ENCODE data around the gene CREBZF. TPM values are rescaled to one million over a fixed set of nuclear protein-coding genes. Genes with fewer than 3 reads are reported as not detected.

CREBZF gene
- total and polyA plus RNA-seq, 2 experiments from 2014 or later = 34.8 to 82.2 TPM

GRCh38 chr11:85712953-85713352, 48.0 kb upstream of the CREBZF start:
- Mint-ChIP-seq H3K4me1 (peaks cover 23% of the 10 kb centered on the region), H3K36me3 (ENCODE audit: low read depth) (no peaks in the 10 kb centered on the region), H3K4me3 (no peak overlapping the region), H3K27me3 (ENCODE audit: insufficient read depth, low read depth, poor library complexity) (peaks cover 7% of the 10 kb centered on the region), H3K27ac (no peak overlapping the region), H3K9me3 (no peaks in the 10 kb centered on the region)
- peaks cover 27% of the 10 kb centered on the region for H3K4me1 ChIP-seq (ENCODE audit: insufficient read depth)
- no peak overlapping the region for H3K4me3 ChIP-seq
- no peak for TF ChIP-seq STAT1 (IDR thresholded peaks at IDR 0.05; ENCODE audit: unreplicated experiment)
- TF ChIP-seq EZH2 (IDR thresholded peaks at IDR 0.05; ENCODE audit: low read depth, unreplicated experiment) = no peak
- no peaks in the 10 kb centered on the region for H3K79me2 ChIP-seq (replicated peaks; ENCODE audit: insufficient read depth)
- DNase-seq (ENCODE audit: low spot score) = no peak
- no peaks in the 10 kb centered on the region for H4K20me1 ChIP-seq (replicated peaks; ENCODE audit: insufficient read depth)
- no peak overlapping the region for H2AFZ ChIP-seq
- H3K4me2 ChIP-seq = no peak overlapping the region
- H3F3A ChIP-seq (replicated peaks; ENCODE audit: low read depth) = no peaks in the 10 kb centered on the region
- H3K27ac ChIP-seq (ENCODE audit: low read depth) = no peak overlapping the region
- H3K36me3 ChIP-seq (ENCODE audit: insufficient read depth) = no peaks in the 10 kb centered on the region
- no peaks in the 10 kb centered on the region for H3K27me3 ChIP-seq (ENCODE audit: insufficient read depth)
- no peak for ATAC-seq
- H3K9me2 ChIP-seq (ENCODE audit: insufficient read depth) = no peaks in the 10 kb centered on the region

GRCh38 chr11:85710917-85711316, 46.0 kb upstream of the CREBZF start:
- H3K27ac Mint-ChIP-seq = no peak overlapping the region
- H3K9me2 ChIP-seq (ENCODE audit: insufficient read depth) = no peaks in the 10 kb centered on the region
- H3K4me2 ChIP-seq = no peak overlapping the region
- no peaks in the 10 kb centered on the region for H3K36me3 Mint-ChIP-seq (ENCODE audit: low read depth)
- peaks cover 12% of the 10 kb centered on the region for H3K4me1 ChIP-seq (ENCODE audit: insufficient read depth)
- H3K36me3 ChIP-seq (ENCODE audit: insufficient read depth) = no peaks in the 10 kb centered on the region
- no peak overlapping the region for H3K4me3 ChIP-seq
- H3K27me3 Mint-ChIP-seq (ENCODE audit: insufficient read depth, low read depth, poor library complexity) = peaks cover 7% of the 10 kb centered on the region
- H3K4me3 Mint-ChIP-seq = no peak overlapping the region
- no peaks in the 10 kb centered on the region for H3K79me2 ChIP-seq (replicated peaks; ENCODE audit: insufficient read depth)
- no peaks in the 10 kb centered on the region for H3K9me3 Mint-ChIP-seq
- no peaks in the 10 kb centered on the region for H4K20me1 ChIP-seq (replicated peaks; ENCODE audit: insufficient read depth)
- peaks cover 4% of the 10 kb centered on the region; the same call in 1 of the 3 replicates for H3K4me1 Mint-ChIP-seq
- H3K27ac ChIP-seq (ENCODE audit: low read depth) = no peak overlapping the region
- no peak overlapping the region for H2AFZ ChIP-seq
- no peak for DNase-seq (ENCODE audit: low spot score)
- H3F3A ChIP-seq (replicated peaks; ENCODE audit: low read depth) = no peaks in the 10 kb centered on the region
- ATAC-seq = no peak
- TF ChIP-seq CTCF (conservative IDR thresholded peaks at IDR 0.05; ENCODE audit: low read depth in 2 of 2) = no peak
- TF ChIP-seq ZNF331 (CRISPR knock-in tag; IDR thresholded peaks at IDR 0.05; ENCODE audit: low read depth) = no peak
- TF ChIP-seq ETS1 (IDR thresholded peaks at IDR 0.05) = no peak
- no peaks in the 10 kb centered on the region for H3K27me3 ChIP-seq (ENCODE audit: insufficient read depth)

GRCh38 chr11:85709941-85710702, 45.2 kb upstream of the CREBZF start:
- no peak overlapping the region for H3K4me3 Mint-ChIP-seq
- H3K27ac ChIP-seq (ENCODE audit: low read depth) = no peak overlapping the region
- no peaks in the 10 kb centered on the region for H3K79me2 ChIP-seq (replicated peaks; ENCODE audit: insufficient read depth)
- DNase-seq (ENCODE audit: low spot score) = no peak
- H4K20me1 ChIP-seq (replicated peaks; ENCODE audit: insufficient read depth) = no peaks in the 10 kb centered on the region
- H3K27ac Mint-ChIP-seq = no peak overlapping the region
- no peaks in the 10 kb centered on the region for H3K36me3 Mint-ChIP-seq (ENCODE audit: low read depth)
- no peak overlapping the region for H3K4me2 ChIP-seq
- H3K4me1 Mint-ChIP-seq = peaks cover 4% of the 10 kb centered on the region; the same call in 1 of the 3 replicates
- H3K4me3 ChIP-seq = no peak overlapping the region
- H3K9me2 ChIP-seq (ENCODE audit: insufficient read depth) = no peaks in the 10 kb centered on the region
- H3K9me3 Mint-ChIP-seq = no peaks in the 10 kb centered on the region
- ATAC-seq = no peak
- H3K36me3 ChIP-seq (ENCODE audit: insufficient read depth) = no peaks in the 10 kb centered on the region
- H3K27me3 ChIP-seq (ENCODE audit: insufficient read depth) = no peaks in the 10 kb centered on the region
- H3F3A ChIP-seq (replicated peaks; ENCODE audit: low read depth) = no peaks in the 10 kb centered on the region
- H2AFZ ChIP-seq = no peak overlapping the region
- peaks cover 6% of the 10 kb centered on the region; the same call in 1 of the 2 replicates for H3K4me1 ChIP-seq (ENCODE audit: insufficient read depth)
- H3K27me3 Mint-ChIP-seq (ENCODE audit: insufficient read depth, low read depth, poor library complexity) = peaks cover 5% of the 10 kb centered on the region
- TF ChIP-seq ETS1 (IDR thresholded peaks at IDR 0.05) (no peak), CTCF (conservative IDR thresholded peaks at IDR 0.05; ENCODE audit: low read depth in 2 of 2) (no peak), REST (IDR thresholded peaks at IDR 0.05; ENCODE audit: unreplicated experiment) (no peak), POLR2AphosphoS5 (IDR thresholded peaks at IDR 0.05; ENCODE audit: low read depth) (no peak), ZNF331 (CRISPR knock-in tag; IDR thresholded peaks at IDR 0.05; ENCODE audit: low read depth) (no peak)

Measured in GM23338 (cell line).